SU-DHL-6 (cell line): Measurements from ENCODE around the gene CACNA1C.

ENCODE experiments used
- H2AFZ ChIP-seq: fragments of 200-600 bp; sonication (generic); 2 replicates; pipeline ENCODE4 v1.6.1; 2014; ENCODE audit warnings: low read depth, mild to moderate bottlenecking, moderate library complexity, mixed read lengths, antibody characterized with exemption, low read length; ENCODE audit not compliant: severe bottlenecking
- H3F3A ChIP-seq: fragments of 200-600 bp; shearing (Covaris generic); 2 replicates; pipeline ENCODE4 v1.6.0; 2016; ENCODE audit warnings: antibody characterized with exemption, mild to moderate bottlenecking; ENCODE audit not compliant: insufficient read depth
- H3K27ac ChIP-seq: fragments of 200-600 bp; sonication (generic); 2 replicates; pipeline ENCODE4 v1.5.1; 2016; ENCODE audit warnings: low read depth, mild to moderate bottlenecking, low read length, moderate library complexity, mixed read lengths
- H3K27me3 ChIP-seq: fragments of 200-600 bp; sonication (generic), shearing (Covaris generic); 2 replicates; pipeline ENCODE4 v1.6.0; 2014; ENCODE audit warnings: mild to moderate bottlenecking, low read length
- H3K36me3 ChIP-seq: fragments of 200-600 bp; sonication (generic); 2 replicates; pipeline ENCODE4 v1.6.1; 2014; ENCODE audit warnings: mild to moderate bottlenecking, low read length, mixed read lengths
- H3K4me2 ChIP-seq: fragments of 300-600, 200-600 bp; shearing (Covaris generic), sonication (generic); 2 replicates; pipeline ENCODE4 v1.6.0; 2014; ENCODE audit warnings: low read length, low read depth, mild to moderate bottlenecking; ENCODE audit not compliant: poor library complexity, severe bottlenecking
- H3K4me3 ChIP-seq: fragments of 200-600 bp; sonication (generic); 2 replicates; pipeline ENCODE4 v1.5.1; 2014; ENCODE audit warnings: antibody characterized with exemption, low read length, mild to moderate bottlenecking, mixed read lengths; ENCODE audit not compliant: insufficient read depth, poor library complexity, severe bottlenecking
- H3K79me2 ChIP-seq: fragments of 200-600 bp; sonication (generic); 2 replicates; pipeline ENCODE4 v1.6.1; 2014; ENCODE audit warnings: mild to moderate bottlenecking, low read length, moderate library complexity; ENCODE audit not compliant: insufficient read depth
- H3K9ac ChIP-seq: fragments of 200-600 bp; sonication (generic); 2 replicates; pipeline ENCODE4 v1.7.0; 2014; ENCODE audit warnings: mild to moderate bottlenecking, low read length
- H3K9me2 ChIP-seq: fragments of 200-600 bp; sonication (generic); replicated peaks from 2 replicates; pipeline ENCODE4 v1.6.1; 2014; ENCODE audit warnings: low read length; ENCODE audit not compliant: insufficient read depth
- H3K9me3 ChIP-seq: fragments of 200-600 bp; sonication (generic); 2 replicates; pipeline ENCODE4 v1.6.1; 2014; ENCODE audit warnings: low read length, mixed read lengths; ENCODE audit not compliant: insufficient read depth
- H4K20me1 ChIP-seq: fragments of 200-600 bp; sonication (generic); 2 replicates; pipeline ENCODE4 v1.6.1; 2014; ENCODE audit warnings: low read depth, mild to moderate bottlenecking, antibody characterized with exemption, low read length, moderate library complexity, mixed read lengths
- EZH2phosphoT487 ChIP-seq: fragments of 200-600 bp; sonication (generic), shearing (Covaris generic); conservative IDR thresholded peaks from 2 replicates; pipeline ENCODE4 v1.6.1; 2018; ENCODE audit warnings: mild to moderate bottlenecking, antibody characterized with exemption, low read length, moderate library complexity, mixed read lengths
- TF ChIP-seq, protein P1 (sequence below): fragments of 200-600 bp; sonication (generic); IDR thresholded peaks from one replicate; pipeline ENCODE4 v1.5.1; 2017; ENCODE audit warnings: antibody characterized with exemption, mild to moderate bottlenecking, low read length, moderate library complexity; ENCODE audit not compliant: insufficient read depth, poor library complexity, severe bottlenecking

The CACNA1C gene

DNA sequence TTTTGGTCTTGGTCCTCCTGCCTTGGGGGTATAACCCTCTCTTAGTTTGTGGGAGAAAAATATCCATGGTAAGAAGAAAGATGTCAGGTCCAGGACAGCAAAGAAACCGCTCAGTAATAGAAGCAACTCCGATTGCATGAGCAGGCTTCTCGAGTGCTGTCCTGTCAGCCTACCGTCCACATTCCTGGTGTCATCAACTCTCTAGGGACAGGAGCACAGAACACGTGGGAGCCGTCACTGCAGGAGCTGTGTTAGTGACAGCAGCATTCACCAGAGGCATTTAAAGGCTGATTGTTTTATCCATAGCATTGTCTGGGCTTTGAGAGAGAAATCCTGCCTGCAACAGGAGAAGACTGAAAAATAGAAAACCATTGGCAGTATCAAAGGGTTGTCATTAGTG lies 244.2 kb downstream of the CACNA1C start:
- H3F3A ChIP-seq = no peaks in the 10 kb centered on the region
- H3K9ac ChIP-seq = no peak overlapping the region
- no peaks in the 10 kb centered on the region for H3K9me2 ChIP-seq
- no peaks in the 10 kb centered on the region for H3K36me3 ChIP-seq
- no peak for TF ChIP-seq EZH2phosphoT487
- TF ChIP-seq, protein P1, sequence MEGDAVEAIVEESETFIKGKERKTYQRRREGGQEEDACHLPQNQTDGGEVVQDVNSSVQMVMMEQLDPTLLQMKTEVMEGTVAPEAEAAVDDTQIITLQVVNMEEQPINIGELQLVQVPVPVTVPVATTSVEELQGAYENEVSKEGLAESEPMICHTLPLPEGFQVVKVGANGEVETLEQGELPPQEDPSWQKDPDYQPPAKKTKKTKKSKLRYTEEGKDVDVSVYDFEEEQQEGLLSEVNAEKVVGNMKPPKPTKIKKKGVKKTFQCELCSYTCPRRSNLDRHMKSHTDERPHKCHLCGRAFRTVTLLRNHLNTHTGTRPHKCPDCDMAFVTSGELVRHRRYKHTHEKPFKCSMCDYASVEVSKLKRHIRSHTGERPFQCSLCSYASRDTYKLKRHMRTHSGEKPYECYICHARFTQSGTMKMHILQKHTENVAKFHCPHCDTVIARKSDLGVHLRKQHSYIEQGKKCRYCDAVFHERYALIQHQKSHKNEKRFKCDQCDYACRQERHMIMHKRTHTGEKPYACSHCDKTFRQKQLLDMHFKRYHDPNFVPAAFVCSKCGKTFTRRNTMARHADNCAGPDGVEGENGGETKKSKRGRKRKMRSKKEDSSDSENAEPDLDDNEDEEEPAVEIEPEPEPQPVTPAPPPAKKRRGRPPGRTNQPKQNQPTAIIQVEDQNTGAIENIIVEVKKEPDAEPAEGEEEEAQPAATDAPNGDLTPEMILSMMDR = no peak
- no peak overlapping the region for H3K27ac ChIP-seq
- no peaks in the 10 kb centered on the region for H4K20me1 ChIP-seq
- H3K4me2 ChIP-seq = peak overlapping the region; percentile 43
- H2AFZ ChIP-seq = no peak overlapping the region
- H3K79me2 ChIP-seq = no peaks in the 10 kb centered on the region
- H3K27me3 ChIP-seq = no peaks in the 10 kb centered on the region
- H3K4me3 ChIP-seq = no peak overlapping the region
- H3K9me3 ChIP-seq = no peaks in the 10 kb centered on the region

DNA sequence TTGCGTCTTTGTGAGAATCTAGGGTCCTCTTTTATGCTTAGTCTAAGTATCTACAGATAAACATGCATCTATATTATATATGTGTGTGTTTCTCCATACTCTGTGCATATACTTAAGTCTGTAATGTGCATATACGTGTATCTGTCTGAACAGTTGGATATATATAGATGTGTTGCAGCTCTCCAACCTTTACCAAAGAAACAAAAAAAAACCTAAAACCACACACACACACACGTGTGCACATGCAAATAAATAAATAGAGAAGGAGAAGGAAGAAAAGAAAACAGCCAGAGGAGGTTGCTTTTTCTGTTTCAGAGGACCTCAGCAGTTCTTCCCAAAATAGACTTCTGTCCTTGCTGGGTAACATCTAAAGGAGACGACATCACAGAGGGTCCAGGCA lies 244.9 kb downstream of the CACNA1C start:
- TF ChIP-seq EZH2phosphoT487 = no peak
- TF ChIP-seq, protein P1 = no peak
- Histone ChIP-seq H3K4me3 (no peak overlapping the region), H3K9ac (no peak overlapping the region), H3F3A (no peaks in the 10 kb centered on the region), H3K36me3 (no peaks in the 10 kb centered on the region), H2AFZ (no peak overlapping the region), H3K9me3 (no peaks in the 10 kb centered on the region), H3K27me3 (no peaks in the 10 kb centered on the region), H4K20me1 (no peaks in the 10 kb centered on the region), H3K27ac (no peak overlapping the region), H3K4me2 (peak overlapping the region; percentile 43), H3K79me2 (no peaks in the 10 kb centered on the region), H3K9me2 (no peaks in the 10 kb centered on the region)

DNA sequence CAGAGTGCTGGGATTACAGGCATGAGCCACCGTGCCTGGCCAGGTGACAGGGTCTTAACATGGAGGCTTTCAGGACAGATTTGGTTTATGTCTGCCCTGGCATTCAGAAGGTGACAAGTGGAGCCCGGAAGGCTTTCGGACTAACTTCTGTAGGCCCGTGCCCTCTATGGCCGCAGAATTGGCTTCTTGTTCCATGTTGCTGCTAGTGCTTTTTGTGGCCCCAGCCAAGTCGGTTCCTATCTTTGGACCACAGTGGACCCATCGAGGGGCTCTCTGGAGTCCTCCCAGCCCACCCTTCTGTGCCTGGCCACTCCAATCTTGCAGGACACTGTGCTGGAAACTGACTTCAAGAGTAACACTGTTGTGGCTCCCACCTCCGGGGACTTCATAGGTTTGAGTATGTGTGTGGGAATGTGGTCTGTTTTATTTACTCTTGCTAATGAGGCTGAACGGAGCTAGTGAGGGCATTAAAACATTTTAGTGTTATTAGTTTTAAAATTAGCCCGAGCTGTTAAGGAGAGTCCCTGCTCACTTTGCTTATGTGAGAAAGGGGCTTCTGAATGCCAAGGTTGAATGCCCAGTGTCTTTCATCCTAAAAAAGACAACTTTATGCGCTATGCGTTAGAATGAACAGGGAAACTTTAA lies 245.9 kb downstream of the CACNA1C start:
- Histone ChIP-seq H3K4me3 (no peak overlapping the region), H2AFZ (no peak overlapping the region), H3K36me3 (no peaks in the 10 kb centered on the region), H3F3A (no peaks in the 10 kb centered on the region), H3K9ac (no peak overlapping the region), H3K9me2 (no peaks in the 10 kb centered on the region), H3K27me3 (no peaks in the 10 kb centered on the region), H3K4me2 (no peak overlapping the region), H3K27ac (no peak overlapping the region), H3K79me2 (no peaks in the 10 kb centered on the region), H4K20me1 (no peaks in the 10 kb centered on the region), H3K9me3 (no peaks in the 10 kb centered on the region)
- TF ChIP-seq, protein P1 = no peak
- TF ChIP-seq EZH2phosphoT487 = no peak
